Sigmoid colon (tissue), 7 donors: ENCODE measurements around the gene MYBPHL. TPM values are rescaled to one million over a fixed set of nuclear protein-coding genes. Genes with fewer than 3 reads are reported as not detected.

Experiments used
- DNase-seq: peaks from one replicate; pipeline ENCODE4 v3.0.0-alpha.2; 2019
- H3K27ac ChIP-seq, 4 donors: fragments of 200-600 bp; sonication (generic); one replicate each; pipeline ENCODE4 v1.5.1; 2016 to 2019; ENCODE audit warnings: mild to moderate bottlenecking in 1 of 4
- H3K27me3 ChIP-seq, 3 donors: fragments of 200-600 bp; sonication (generic); one replicate each; pipeline ENCODE4 v1.5.1; 2019; ENCODE audit warnings: mild to moderate bottlenecking in 1 of 3
- H3K36me3 ChIP-seq, 4 donors: fragments of 200-600 bp; sonication (generic); one replicate each; pipeline ENCODE4 v1.5.1; 2016 to 2019
- H3K4me1 ChIP-seq, 4 donors: fragments of 200-600 bp; sonication (generic); one replicate each; pipeline ENCODE4 v1.5.1; 2017 to 2019
- H3K4me3 ChIP-seq, 4 donors: fragments of 200-600 bp; sonication (generic); one replicate each; pipeline ENCODE4 v1.5.1; 2017 to 2019; ENCODE audit warnings: mild to moderate bottlenecking in 2 of 4, moderate library complexity in 1 of 4
- H3K9me3 ChIP-seq, 4 donors: fragments of 200-600 bp in 3 of 4; sonication (generic) in 3 of 4; one replicate each; pipeline versions ENCODE4 v1.5.1 to v1.6.1; 2013 to 2019
- EP300 ChIP-seq, 4 donors: sonication (generic); formaldehyde crosslinking; IDR thresholded peaks; one replicate each; pipeline ENCODE4 v1.6.1; 2017; ENCODE audit warnings: antibody characterized with exemption in 4 of 4
- POLR2A ChIP-seq, 2 donors: fragments of 450-650 bp; IDR thresholded peaks; one replicate each; pipeline ENCODE4 v1.6.1; 2016; ENCODE audit warnings: antibody characterized with exemption in 2 of 2, mild to moderate bottlenecking in 2 of 2, moderate library complexity in 2 of 2
- POLR2AphosphoS5 ChIP-seq, 4 donors: sonication (generic); formaldehyde crosslinking; IDR thresholded peaks; one replicate each; pipeline ENCODE4 v1.6.1; 2017; ENCODE audit warnings: antibody characterized with exemption in 4 of 4
- WGBS, 2 donors: extraction: QIAGEN DNeasy Blood & Tissue Kit; methylation state at CpG; one replicate each; pipeline ENCODE4 v1.1.7; 2013; 5-methylcytosine and 5-hydroxymethylcytosine counted together
- intact Hi-C: fragments of 100-400 bp; cut with DNase I; formaldehyde crosslinking; loops from one replicate; pipeline ENCODE4 v1.15.1; 2023
- polyA plus RNA-seq, 3 donors: library from polyadenylated mRNA; stranded (reverse); fragments of 200-250 nt; gene quantifications; one replicate each; pipeline ENCODE4 v1.2.3, GENCODE V29; 2013
- total RNA-seq, 4 donors: library from RNA; depleted of rRNA; stranded (reverse); fragments of >200 nt; gene quantifications; one replicate each; pipeline ENCODE4 v1.1.0, GENCODE V29; 2016
- TF ChIP-seq, protein P1 (sequence below), 4 experiments: fragments of 450-650 bp in 3 of 4; fragments of 200-600 bp in 1 of 4; IDR thresholded peaks; one replicate each; pipeline ENCODE4 v1.5.1; 2016 to 2019; ENCODE audit warnings: antibody characterized with exemption in 4 of 4, mild to moderate bottlenecking in 3 of 4, moderate library complexity in 2 of 4
- donor health status: healthy with polysubstance abuse.
- donor health status: Bipolar disorder and iron deficiency.
- donor health status: healthy.

MYBPHL gene
- total and polyA plus RNA-seq, 7 donors, result not detected

DNA sequence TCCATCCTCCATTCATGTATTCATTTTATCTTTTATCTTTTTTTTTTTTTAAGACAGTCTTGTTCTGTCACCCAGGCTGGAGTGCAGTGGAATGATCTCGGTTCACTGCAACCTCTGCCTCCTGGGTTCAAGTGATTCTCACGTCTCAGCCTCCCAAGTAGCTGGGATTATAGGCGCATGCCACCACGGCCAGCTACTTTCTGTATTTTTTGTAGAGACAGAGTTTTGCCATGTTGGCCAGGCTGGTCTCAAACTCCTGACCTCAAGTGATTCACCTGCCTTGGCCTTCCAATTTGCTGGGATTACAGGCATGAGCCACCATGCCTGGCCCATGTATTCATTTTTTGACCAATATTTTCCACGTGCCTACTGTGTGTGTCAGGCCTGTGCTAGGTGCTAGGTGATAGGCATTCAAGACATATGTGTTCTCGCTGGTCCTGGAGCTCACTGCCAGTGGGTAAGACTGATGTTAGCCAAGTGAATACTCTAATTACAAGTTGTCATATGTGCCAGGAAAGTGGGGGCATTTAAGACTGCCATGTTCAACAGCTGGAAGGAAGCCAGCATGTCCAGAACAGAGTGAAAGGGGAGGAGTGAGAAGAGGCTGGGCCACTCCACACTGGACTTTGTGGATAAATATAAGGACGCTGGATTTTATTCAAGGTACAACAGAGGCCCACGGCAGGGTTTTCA is 62.8 kb downstream of the MYBPHL start:
- TF ChIP-seq POLR2AphosphoS5 (IDR thresholded peaks at IDR 0.05) (no peak), POLR2A (IDR thresholded peaks at IDR 0.05) (no peak), EP300 (IDR thresholded peaks at IDR 0.05) (no peak)
- TF ChIP-seq, protein P1, sequence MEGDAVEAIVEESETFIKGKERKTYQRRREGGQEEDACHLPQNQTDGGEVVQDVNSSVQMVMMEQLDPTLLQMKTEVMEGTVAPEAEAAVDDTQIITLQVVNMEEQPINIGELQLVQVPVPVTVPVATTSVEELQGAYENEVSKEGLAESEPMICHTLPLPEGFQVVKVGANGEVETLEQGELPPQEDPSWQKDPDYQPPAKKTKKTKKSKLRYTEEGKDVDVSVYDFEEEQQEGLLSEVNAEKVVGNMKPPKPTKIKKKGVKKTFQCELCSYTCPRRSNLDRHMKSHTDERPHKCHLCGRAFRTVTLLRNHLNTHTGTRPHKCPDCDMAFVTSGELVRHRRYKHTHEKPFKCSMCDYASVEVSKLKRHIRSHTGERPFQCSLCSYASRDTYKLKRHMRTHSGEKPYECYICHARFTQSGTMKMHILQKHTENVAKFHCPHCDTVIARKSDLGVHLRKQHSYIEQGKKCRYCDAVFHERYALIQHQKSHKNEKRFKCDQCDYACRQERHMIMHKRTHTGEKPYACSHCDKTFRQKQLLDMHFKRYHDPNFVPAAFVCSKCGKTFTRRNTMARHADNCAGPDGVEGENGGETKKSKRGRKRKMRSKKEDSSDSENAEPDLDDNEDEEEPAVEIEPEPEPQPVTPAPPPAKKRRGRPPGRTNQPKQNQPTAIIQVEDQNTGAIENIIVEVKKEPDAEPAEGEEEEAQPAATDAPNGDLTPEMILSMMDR (IDR thresholded peaks at IDR 0.05), result no peak

DNA sequence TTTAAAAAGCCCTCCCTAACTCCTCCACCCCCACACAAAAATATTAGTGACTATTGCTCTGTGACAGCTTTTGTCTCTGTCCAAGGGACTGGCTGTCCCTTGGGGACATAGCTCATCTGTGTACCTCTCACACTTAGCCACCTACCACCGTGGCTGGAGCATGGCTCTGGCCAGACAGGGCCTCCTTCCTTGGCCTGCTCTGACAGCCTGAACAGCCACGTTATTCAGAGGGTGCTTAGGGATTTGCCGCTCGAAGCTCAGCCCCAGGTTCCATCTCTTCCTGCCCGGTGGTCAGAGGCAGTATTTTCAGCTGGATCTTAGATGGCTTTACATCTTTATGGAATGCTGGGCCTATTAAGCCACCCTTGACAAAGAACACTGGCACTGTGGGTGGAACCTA is 63.6 kb downstream of the MYBPHL start:
- intact Hi-C loops, result no loop called here

More for the DNA sequence above, 62.8 kb downstream of the MYBPHL start:
- Histone ChIP-seq H3K27me3 (no peaks in the 10 kb centered on the region), H3K27ac (no peak overlapping the region), H3K9me3 (no peaks in the 10 kb centered on the region), H3K36me3 (peaks cover 0 to 2% (median under 1%) of the 10 kb centered on the region in 4 donors), H3K4me3 (no peak overlapping the region), H3K4me1 (peaks cover 0 to 30% (median 25%) of the 10 kb centered on the region in 4 donors)
- intact Hi-C loops, result no loop called here
- 83 to 88% methylated on average over 8 of the region's 8 CpGs for WGBS, 2 donors
- DNase-seq, result no peak

DNA sequence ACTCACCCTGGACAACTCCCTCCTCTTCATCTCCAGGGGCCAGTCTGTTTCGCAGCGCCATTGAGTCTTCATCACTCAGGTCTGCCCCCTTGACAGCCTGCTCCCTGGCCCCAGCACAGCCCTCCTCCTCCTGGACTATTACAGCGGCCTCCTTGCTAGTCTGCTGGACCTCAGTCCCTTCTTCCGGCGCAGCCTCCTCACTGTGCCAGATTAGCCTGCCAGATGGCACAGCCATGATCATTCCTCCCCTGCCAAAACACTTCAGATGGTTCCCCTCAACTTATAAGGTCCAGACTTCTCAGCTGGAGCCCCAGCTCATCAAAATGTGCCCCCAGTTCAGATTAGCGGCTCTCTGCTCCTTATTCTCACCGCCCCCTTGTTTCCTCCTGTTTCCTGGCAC is 64.4 kb downstream of the MYBPHL start:
- no peak overlapping the region for H3K27ac ChIP-seq
- peaks cover 0 to 25% (median 21%) of the 10 kb centered on the region in 4 donors for H3K4me1 ChIP-seq
- H3K9me3 ChIP-seq, result no peaks in the 10 kb centered on the region
- H3K4me3 ChIP-seq, result no peak overlapping the region
- peak; percentile 74 for DNase-seq
- 66 to 72% methylated on average over 7 of the region's 7 CpGs for WGBS, 2 donors
- intact Hi-C loops, result no loop called here
- peaks cover 0 to 19% (median 15%) of the 10 kb centered on the region in 4 donors for H3K36me3 ChIP-seq
- H3K27me3 ChIP-seq, result no peaks in the 10 kb centered on the region
- TF ChIP-seq POLR2A (IDR thresholded peaks at IDR 0.05) (no peak), EP300 (IDR thresholded peaks at IDR 0.05) (no peak), POLR2AphosphoS5 (IDR thresholded peaks at IDR 0.05) (no peak)
- TF ChIP-seq, protein P1 (IDR thresholded peaks at IDR 0.05), result no peak

More for the DNA sequence above, 63.6 kb downstream of the MYBPHL start:
- Histone ChIP-seq H3K4me3 (no peak overlapping the region), H3K27me3 (no peaks in the 10 kb centered on the region), H3K36me3 (peaks cover 0 to 10% (median 6%) of the 10 kb centered on the region in 4 donors), H3K9me3 (no peaks in the 10 kb centered on the region), H3K4me1 (peaks cover 0 to 25% (median 21%) of the 10 kb centered on the region in 4 donors), H3K27ac (no peak overlapping the region)
- TF ChIP-seq EP300 (IDR thresholded peaks at IDR 0.05) (no peak), POLR2AphosphoS5 (IDR thresholded peaks at IDR 0.05) (no peak), POLR2A (IDR thresholded peaks at IDR 0.05) (no peak)
- TF ChIP-seq, protein P1 (IDR thresholded peaks at IDR 0.05), result no peak
- DNase-seq, result no peak
- 72 to 74% methylated on average over 5 of the region's 5 CpGs for WGBS, 2 donors

Other genes starting within 250 kb of the MYBPHL start
- 10 to 100 TPM; 19.9 to 44.6 (median 39.0) TPM for gene TAF13, start 231.0 kb downstream of the MYBPHL start, total RNA-seq
- gene TAF13, start 231.0 kb downstream of the MYBPHL start, polyA plus RNA-seq, result 10 to 100 TPM; 36.5 to 78.8 (median 52.9) TPM
- 10 to 100 TPM; 21.9 to 33.2 (median 26.8) TPM for gene TMEM167B, start 216.2 kb downstream of the MYBPHL start, total RNA-seq
- 10 to 100 TPM; 16.2 to 22.7 (median 21.6) TPM for gene TMEM167B, start 216.2 kb downstream of the MYBPHL start, polyA plus RNA-seq
- under 1 TPM; 0.33 to 0.71 (median 0.48) TPM for gene ELAPOR1, start 192.9 kb downstream of the MYBPHL start, total RNA-seq
- gene ELAPOR1, start 192.9 kb downstream of the MYBPHL start, polyA plus RNA-seq, result 10 to 100 TPM in 1 of 3 donors, 1 to 10 TPM in 2; 6.7 to 20.7 (median 7.2) TPM
- gene SARS1, start 93.1 kb downstream of the MYBPHL start, total RNA-seq, result 100 to 1,000 TPM; 106 to 160 (median 148) TPM
- 100 to 1,000 TPM; 100 to 135 (median 108) TPM for gene SARS1, start 93.1 kb downstream of the MYBPHL start, polyA plus RNA-seq
- gene CELSR2, start 57.5 kb downstream of the MYBPHL start, total RNA-seq, result 10 to 100 TPM in 1 of 4 donors, 1 to 10 TPM in 3; 3.6 to 10.8 (median 5.3) TPM
- 1 to 10 TPM in 1 of 3 donors, under 1 TPM in 2; under 0.01 to 3.3 (median under 0.01) TPM for gene CELSR2, start 57.5 kb downstream of the MYBPHL start, polyA plus RNA-seq
- gene PSRC1, start 23.9 kb downstream of the MYBPHL start, total RNA-seq, result 10 to 100 TPM in 1 of 4 donors, 1 to 10 TPM in 3; 2.3 to 13.6 (median 7.4) TPM
- 10 to 100 TPM in 1 of 3 donors, 1 to 10 TPM in 2; 3.0 to 12.2 (median 3.6) TPM for gene PSRC1, start 23.9 kb downstream of the MYBPHL start, polyA plus RNA-seq
- 10 to 100 TPM; 33.4 to 55.1 (median 47.2) TPM for gene SORT1, start 90.9 kb upstream of the MYBPHL start, total RNA-seq
- 10 to 100 TPM in 1 of 3 donors, 1 to 10 TPM in 2; 7.2 to 37.0 (median 8.6) TPM for gene SORT1, start 90.9 kb upstream of the MYBPHL start, polyA plus RNA-seq
- gene PSMA5, start 119.4 kb upstream of the MYBPHL start, total RNA-seq, result 10 to 100 TPM; 18.8 to 57.6 (median 25.8) TPM
- gene PSMA5, start 119.4 kb upstream of the MYBPHL start, polyA plus RNA-seq, result 100 to 1,000 TPM in 1 of 3 donors, 10 to 100 TPM in 2; 89.5 to 113 (median 94.9) TPM
- 1 to 10 TPM; 2.1 to 6.9 (median 3.2) TPM for gene SYPL2, start 159.5 kb upstream of the MYBPHL start, total RNA-seq
- under 1 TPM in 2 of 3 donors, not detected in 1; under 0.01 to 0.58 TPM for gene SYPL2, start 159.5 kb upstream of the MYBPHL start, polyA plus RNA-seq
- gene ATXN7L2, start 176.9 kb upstream of the MYBPHL start, total RNA-seq, result 10 to 100 TPM in 1 of 4 donors, 1 to 10 TPM in 3; 2.0 to 12.2 (median 3.1) TPM
- gene ATXN7L2, start 176.9 kb upstream of the MYBPHL start, polyA plus RNA-seq, result 1 to 10 TPM; 1.8 to 5.7 (median 2.1) TPM
- 1 to 10 TPM; 4.2 to 7.6 (median 5.4) TPM for gene CYB561D1, start 187.1 kb upstream of the MYBPHL start, total RNA-seq
- gene CYB561D1, start 187.1 kb upstream of the MYBPHL start, polyA plus RNA-seq, result 10 to 100 TPM in 1 of 3 donors, 1 to 10 TPM in 2; 1.8 to 12.5 (median 3.9) TPM
- 10 to 100 TPM in 1 of 4 donors, 1 to 10 TPM in 3; 6.4 to 12.1 (median 8.8) TPM for gene AMIGO1, start 202.7 kb upstream of the MYBPHL start, total RNA-seq
- gene AMIGO1, start 202.7 kb upstream of the MYBPHL start, polyA plus RNA-seq, result 1 to 10 TPM in 1 of 3 donors, under 1 TPM in 2; 0.60 to 2.8 (median 0.69) TPM
- gene GPR61, start 232.9 kb upstream of the MYBPHL start, total RNA-seq, result 1 to 10 TPM in 1 of 4 donors, under 1 TPM in 1, not detected in 2; 0.36 to 2.2 TPM
- gene GPR61, start 232.9 kb upstream of the MYBPHL start, polyA plus RNA-seq, result under 1 TPM in 1 of 3 donors, not detected in 2; 0.07 TPM
- gene GNAI3, start 241.6 kb upstream of the MYBPHL start, total RNA-seq, result 1 to 10 TPM; 5.7 to 6.4 (median 6.1) TPM
- 1 to 10 TPM; 4.2 to 5.5 (median 5.2) TPM for gene GNAI3, start 241.6 kb upstream of the MYBPHL start, polyA plus RNA-seq